ENCODE data around the gene SVOPL. TPM values are rescaled to one million over a fixed set of nuclear protein-coding genes. Genes with fewer than 3 reads are reported as not detected.

Gene SVOPL
- total RNA-seq, 2 donors from 2014 or later, result 0.58 to 0.62 TPM

GRCh38 chr7:138716889-138717288 is 15.7 kb upstream of the SVOPL start:
- Histone ChIP-seq H3K27ac (no peak overlapping the region), H3K27me3 (no peaks in the 10 kb centered on the region), H3K4me3 (no peak overlapping the region), H3K4me1 (no peaks in the 10 kb centered on the region), H3K9me3 (no peaks in the 10 kb centered on the region), H3K36me3 (no peaks in the 10 kb centered on the region), H3K9ac (ENCODE audit: low read depth in 2 of 2, low read length in 2 of 2) (no peak overlapping the region)
- intact Hi-C loops (cut with DNase I), result no loop called here
- no peak for DNase-seq
- no peak for TF ChIP-seq CTCF (IDR thresholded peaks at IDR 0.05)

GRCh38 chr7:138713191-138713590 is 12.0 kb upstream of the SVOPL start:
- Histone ChIP-seq H3K27ac (no peak overlapping the region), H3K9me3 (no peaks in the 10 kb centered on the region), H3K36me3 (no peaks in the 10 kb centered on the region), H3K4me1 (no peaks in the 10 kb centered on the region), H3K27me3 (no peaks in the 10 kb centered on the region), H3K4me3 (no peak overlapping the region), H3K9ac (ENCODE audit: low read depth in 2 of 2, low read length in 2 of 2) (no peak overlapping the region)
- no peak for DNase-seq
- no peak for TF ChIP-seq CTCF (IDR thresholded peaks at IDR 0.05)
- intact Hi-C loops (cut with DNase I), result no loop called here

- H3K4me1 ChIP-seq, result no peaks in the 10 kb centered on the region
- H3K9me3 ChIP-seq, result no peaks in the 10 kb centered on the region
- no peaks in the 10 kb centered on the region for H3K27me3 ChIP-seq
- TF ChIP-seq CTCF (IDR thresholded peaks at IDR 0.05), result no peak
- H3K27ac ChIP-seq, result no peak overlapping the region
- DNase-seq, result no peak
- H3K4me3 ChIP-seq, result no peak overlapping the region
- no peak overlapping the region for H3K9ac ChIP-seq (ENCODE audit: low read depth in 2 of 2, low read length in 2 of 2)
- H3K36me3 ChIP-seq, result no peaks in the 10 kb centered on the region
- intact Hi-C loops (cut with DNase I), result no loop called here
These were observed 11.5 kb upstream of the SVOPL start for GRCh38 chr7:138712652-138713051.

GRCh38 chr7:138710536-138711385 is 9.6 kb upstream of the SVOPL start:
- Histone ChIP-seq H3K4me3 (no peak overlapping the region), H3K9me3 (no peaks in the 10 kb centered on the region), H3K27ac (no peak overlapping the region), H3K9ac (ENCODE audit: low read depth in 2 of 2, low read length in 2 of 2) (no peak overlapping the region), H3K36me3 (no peaks in the 10 kb centered on the region), H3K27me3 (no peaks in the 10 kb centered on the region), H3K4me1 (no peaks in the 10 kb centered on the region)
- no peak for TF ChIP-seq CTCF (IDR thresholded peaks at IDR 0.05)
- intact Hi-C loops (cut with DNase I), result no loop called here
- DNase-seq, result no peak

GRCh38 chr7:138705167-138705566 is 4.0 kb upstream of the SVOPL start:
- no peak overlapping the region for H3K4me3 ChIP-seq
- H3K27ac ChIP-seq, result no peak overlapping the region
- DNase-seq, result no peak

More at GRCh38 chr7:138705167-138705566, 4.0 kb upstream of the SVOPL start:
- Histone ChIP-seq H3K9ac (ENCODE audit: low read depth in 2 of 2, low read length in 2 of 2) (no peak overlapping the region), H3K27me3 (no peaks in the 10 kb centered on the region), H3K4me1 (no peaks in the 10 kb centered on the region), H3K9me3 (no peaks in the 10 kb centered on the region), H3K36me3 (no peaks in the 10 kb centered on the region)
- intact Hi-C loops (cut with DNase I), result no loop called here
- no peak for TF ChIP-seq CTCF (IDR thresholded peaks at IDR 0.05)

All from colonic mucosa (tissue), 4 donors.